H4 (cell line): ENCODE data around the gene DSCAML1. TPM values are rescaled to one million over a fixed set of nuclear protein-coding genes. Genes with fewer than 3 reads are reported as not detected.

Experiments used
- DNase-seq: peaks from one replicate; pipeline ENCODE4 v3.0.0-alpha.2; 2015; ENCODE audit warnings: low spot score
- total RNA-seq: library from RNA; depleted of rRNA; stranded (reverse); fragments of >200 nt; shearing (Covaris generic); gene quantifications from 2 replicates; pipeline ENCODE4 v1.2.3, GENCODE V29; 2014

The DSCAML1 gene
- total RNA-seq, 1 experiment from 2014 or later, result not detected

DNA sequence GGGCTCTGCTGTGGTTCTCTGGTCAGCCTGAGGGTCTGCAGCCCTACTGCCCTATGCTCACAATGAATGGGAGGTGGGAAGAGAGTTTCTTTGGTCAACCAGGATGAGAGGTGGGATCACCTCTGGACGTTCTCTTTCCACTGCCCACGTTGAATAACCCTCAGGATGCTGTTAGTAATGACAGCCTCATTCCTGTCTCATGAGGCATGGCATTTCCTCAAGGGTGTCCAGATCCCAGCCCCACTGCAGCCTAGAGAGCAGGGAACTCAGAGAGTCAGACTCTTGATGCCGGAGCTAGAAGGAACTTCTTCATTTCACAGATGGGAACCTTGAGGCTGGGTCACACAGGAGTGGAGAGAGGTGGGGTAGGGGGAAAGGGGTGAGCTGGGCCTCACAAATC is 273.3 kb downstream of the DSCAML1 start:
- no peak for DNase-seq

DNA sequence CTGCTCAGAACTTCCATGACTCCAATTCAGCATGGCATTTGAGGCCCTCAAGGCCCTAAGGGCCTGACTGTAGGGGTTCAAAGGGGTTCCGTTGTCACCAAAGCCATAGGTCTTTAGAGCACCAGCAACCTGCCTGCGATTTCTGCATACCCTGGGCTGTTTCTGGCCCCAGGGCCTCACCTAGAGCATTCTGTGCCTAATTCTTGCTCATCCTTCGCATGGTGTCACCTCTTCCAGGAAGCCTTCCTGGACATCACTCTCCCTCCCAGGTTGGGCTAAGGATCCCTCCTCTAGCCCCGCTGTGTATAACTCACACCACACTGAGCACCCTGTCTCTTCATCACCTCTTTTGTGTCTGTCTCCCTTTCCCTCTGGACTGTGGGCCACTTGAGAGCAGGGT is 275.0 kb downstream of the DSCAML1 start:
- no peak for DNase-seq

DNA sequence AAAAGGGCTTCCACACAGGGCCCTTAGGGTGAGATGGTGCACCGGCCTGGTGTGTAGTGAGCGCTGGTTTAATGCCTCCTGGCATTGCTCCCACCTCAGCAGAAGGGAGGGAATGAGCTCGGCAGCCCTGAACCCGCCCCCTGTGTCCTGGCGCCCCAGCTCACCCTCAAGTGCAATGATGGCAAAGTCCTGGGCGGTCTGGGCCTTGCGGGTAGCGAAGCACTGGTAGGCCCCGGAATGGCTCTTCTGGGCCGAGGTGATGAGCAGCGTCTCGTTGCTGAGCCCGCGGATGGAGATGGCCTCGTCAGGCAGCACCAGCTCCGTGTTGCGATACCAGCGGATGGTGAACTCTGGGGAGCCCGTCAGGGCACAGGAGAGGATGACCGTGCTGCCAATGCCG is 276.1 kb downstream of the DSCAML1 start:
- no peak for DNase-seq

DNA sequence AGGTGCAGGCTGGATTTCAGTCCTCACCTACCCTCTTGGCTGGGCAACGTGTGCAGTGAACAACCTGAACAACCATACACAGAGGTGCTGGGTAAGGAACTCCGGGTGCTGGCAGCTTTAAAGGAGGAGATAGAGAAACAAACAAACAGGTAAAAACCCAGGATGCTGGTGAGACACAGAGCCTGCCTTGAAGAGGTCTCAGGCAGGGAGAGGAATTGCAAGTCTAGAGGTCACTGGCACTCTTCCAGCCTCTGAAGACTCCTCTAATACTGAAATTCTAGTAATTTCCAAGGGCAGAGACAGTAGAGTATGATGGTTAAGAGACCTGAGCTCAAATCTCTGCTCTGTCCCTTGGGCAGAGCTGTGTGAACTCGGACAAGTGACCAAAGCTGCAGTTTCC is 276.8 kb downstream of the DSCAML1 start:
- no peak for DNase-seq

DNA sequence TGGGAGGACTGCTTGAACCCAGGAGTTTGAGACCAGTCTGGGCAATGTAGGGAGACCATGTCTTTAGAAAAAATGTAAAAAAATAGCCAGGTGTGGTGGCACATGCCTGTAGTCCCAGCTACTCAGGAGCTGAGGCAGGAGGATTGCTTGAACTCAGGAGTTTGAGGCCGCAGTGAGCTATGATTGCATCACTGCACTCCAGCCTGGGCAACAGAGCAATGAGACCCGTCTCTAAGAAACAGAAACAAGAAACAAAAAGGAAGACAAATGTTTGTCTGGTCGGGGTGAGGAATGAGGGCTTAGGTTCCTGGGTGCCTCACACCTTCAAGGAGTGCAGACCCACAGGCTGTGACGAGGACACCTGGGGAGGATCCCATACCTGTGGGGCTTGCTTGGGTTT is 277.4 kb downstream of the DSCAML1 start:
- no peak for DNase-seq

DNA sequence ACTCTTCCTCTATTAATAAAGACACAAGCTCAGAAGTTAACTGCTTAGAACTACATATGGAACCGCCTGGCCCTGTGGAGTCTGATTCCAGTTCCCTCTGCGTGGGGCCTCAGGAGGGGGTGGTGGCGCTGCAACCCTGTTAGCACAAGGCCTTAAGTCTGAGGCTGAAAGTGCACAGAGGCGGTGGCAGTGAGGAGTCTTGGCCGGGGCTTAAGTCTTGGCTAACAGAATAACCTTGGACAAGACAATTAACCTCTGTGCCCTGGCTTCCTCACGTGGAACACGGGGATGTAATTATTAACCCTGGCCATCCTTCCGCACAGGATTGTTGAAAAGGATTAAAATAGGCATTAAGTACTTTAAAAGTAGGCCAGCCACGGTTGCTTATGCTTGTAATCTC is 277.8 kb downstream of the DSCAML1 start:
- no peak for DNase-seq

DNA sequence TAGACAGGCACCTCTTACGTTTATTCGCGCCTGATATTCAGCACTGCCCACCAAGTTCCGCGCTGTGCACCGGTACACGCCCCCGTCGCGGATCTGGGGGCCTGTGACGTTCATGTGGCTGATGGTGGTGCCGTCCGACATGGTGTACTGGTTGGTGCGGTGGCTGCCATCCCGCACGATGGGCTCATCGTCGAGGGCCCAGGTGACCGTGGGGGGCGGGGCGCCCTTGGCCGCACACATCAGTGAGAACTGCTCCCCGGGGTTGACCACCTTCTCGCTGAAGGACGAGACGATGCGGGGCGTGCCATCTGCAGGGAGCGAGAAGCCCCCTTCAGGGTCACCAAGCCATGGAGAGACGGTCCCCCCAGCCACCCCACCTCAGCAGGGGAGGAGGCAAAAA is 278.6 kb downstream of the DSCAML1 start:
- no peak for DNase-seq

DNA sequence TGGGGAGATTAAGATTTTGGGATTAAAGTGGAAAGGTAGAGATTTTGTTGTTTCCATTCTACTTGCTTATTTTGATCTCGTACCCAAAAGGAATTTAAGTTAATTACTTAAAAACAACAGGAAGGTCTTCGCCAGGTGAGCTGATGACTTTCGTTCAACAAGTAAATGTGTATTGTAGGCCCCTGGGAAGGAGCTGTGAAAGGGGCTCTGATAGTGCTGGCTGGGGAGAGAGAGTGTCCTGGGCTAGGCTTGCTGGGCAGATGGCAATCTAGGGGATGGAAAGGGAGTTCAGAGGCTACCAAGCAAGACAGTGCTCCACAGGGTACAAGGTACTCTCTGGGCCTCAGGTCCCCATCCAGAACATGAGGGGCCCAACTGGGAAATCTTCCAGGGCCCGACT is 279.9 kb downstream of the DSCAML1 start:
- no peak for DNase-seq

DNA sequence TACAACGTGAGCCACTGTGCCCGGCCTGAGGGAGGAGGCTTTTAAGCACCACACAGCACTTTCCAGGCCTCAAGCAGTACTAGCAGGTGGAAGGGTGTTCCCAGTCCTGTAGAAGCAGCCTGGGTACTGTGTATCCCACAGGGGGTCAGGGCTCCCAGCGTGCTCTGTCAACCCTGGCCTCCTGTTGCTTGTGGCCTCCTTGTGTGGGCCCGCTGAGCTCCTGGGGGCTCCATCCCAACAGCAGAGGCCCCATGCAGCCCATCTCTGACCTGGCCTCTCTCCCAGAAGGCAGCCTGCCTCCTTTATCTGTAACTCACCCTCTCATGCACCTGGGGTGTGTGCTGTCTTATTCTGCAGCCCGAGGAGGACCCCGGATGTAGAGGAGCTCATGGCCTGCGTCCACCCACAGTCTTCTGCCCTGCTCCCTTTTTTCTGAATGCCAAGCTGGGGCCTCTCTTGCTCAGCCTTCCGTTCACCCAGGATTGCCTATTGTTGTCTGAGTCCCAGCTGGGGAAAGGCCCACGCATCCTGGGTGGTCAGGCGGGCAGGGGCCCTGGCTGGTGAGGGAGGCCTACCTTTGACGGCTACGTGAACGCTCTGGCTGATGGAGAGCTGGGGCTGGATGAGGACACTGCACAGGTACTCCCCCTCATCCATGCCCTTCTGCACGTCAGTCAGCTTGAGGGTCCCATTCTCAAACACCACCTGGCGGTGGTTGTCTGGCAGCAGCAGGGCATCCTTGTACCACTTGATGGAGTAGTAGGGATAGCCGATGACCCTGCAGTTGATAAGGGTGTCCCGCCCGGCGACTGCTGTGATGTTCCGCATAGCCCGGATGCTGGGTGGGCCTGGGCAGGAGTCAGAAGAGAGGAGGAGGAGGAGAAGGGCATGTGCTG is 280.9 kb downstream of the DSCAML1 start:
- DNase-seq, result no peak

DNA sequence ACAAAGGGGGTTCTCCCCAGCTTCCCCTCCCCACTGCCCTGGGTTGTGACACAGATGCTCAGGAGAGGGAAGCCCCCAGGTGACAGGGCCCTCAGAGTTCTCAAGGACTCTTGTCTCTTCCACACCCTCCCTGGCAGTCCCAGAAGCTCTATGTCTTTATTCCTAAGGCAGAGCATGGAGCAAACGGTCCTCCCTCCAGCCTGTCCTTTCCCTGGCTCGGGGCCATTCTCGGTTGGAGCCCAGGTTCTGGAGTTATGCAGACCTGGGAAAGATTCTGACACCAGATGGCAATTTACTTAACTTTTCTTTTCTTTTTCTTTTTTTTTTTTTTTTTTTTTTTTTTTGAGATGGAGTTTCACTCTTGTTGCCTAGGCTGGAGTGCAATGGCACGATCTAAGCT is 282.8 kb downstream of the DSCAML1 start:
- no peak for DNase-seq

DNA sequence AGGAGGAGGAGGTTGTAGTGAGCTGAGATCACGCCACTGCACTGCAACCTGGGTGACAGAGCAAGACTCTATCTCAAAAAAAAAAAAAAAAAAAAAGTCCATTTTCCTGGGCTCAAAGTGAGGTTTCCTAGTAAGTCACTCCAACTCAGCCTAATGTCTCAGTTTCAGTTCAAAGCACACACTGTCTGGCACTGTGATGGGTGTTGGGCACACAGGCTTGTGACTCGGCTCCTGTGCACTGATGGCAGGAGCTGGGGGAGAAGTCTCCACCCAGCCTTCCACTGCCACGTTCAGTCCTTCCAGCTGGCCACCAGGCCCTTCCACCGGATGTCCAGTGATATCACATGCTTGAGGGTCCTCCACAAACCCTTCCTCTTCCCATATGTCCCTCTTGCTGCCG is 283.4 kb downstream of the DSCAML1 start:
- DNase-seq, result no peak

DNA sequence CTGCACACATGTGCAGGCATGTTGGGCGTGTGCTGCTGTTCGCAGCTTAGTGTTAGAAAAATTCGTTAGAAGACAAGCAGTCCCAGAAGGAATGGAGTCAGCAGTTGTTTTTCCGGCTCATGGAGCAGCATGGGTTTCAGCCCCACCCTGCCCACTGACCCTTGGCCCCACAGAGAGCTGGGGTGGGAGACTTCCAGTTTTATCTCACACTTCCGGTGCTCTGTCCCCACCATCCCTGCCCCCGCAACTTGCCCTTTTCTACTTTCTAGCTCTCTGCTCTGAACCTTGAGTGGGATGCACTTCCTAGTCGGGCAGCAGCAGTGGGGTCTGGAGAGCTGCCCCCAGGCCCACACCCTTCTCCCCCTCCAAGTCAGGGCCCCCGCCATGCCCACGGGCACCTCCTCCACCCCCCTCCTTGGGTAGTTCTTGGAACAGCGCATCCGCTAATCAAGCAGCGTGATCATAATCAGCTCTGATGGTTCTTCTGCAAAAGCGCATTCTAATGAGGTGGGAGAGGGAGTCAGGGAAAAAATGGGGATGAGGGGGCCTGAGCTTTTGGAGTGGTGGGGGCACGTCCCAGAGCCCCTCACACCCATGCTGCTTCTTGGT is 285.0 kb downstream of the DSCAML1 start:
- DNase-seq, result no peak

DNA sequence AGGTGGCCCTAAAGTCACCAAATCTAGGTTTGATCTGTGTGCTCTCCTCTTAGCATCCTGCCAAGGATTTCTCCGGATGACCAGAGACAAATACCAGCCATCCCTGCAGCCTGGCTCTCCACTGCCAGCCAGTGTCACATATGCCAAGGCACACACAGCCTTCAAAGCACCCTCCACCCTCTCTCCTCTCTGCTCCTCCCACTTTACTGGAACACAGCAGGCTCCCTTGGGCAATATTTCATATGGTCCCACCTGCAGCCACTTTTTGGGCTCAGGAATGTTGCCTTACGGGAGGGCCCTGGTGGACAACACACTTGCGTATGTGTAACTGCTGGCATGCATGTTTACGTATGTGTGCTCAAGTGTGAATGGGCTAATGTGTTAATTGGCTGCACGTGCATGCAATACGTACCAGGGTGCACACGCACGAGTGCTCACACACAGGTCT is 285.5 kb downstream of the DSCAML1 start:
- DNase-seq, result no peak

DNA sequence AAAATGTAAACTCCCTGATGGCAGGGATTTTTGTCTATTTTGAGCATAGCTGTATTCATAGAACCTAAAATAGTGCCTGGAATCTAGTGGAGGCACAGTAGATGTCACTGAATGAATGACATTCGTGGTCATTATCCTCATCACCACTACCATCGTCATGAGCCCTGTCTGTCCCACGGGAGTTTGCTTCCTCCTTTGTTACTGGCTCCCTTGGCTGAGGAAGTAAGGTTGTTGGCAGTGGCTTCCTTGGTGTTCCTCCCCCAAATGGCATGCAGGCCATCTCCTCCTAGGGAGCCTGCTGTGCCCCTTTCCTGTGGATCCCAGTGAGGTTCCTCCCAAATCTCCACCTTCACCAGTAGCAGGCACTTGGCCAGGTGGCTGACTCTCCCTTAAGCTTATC is 286.4 kb downstream of the DSCAML1 start:
- no peak for DNase-seq

DNA sequence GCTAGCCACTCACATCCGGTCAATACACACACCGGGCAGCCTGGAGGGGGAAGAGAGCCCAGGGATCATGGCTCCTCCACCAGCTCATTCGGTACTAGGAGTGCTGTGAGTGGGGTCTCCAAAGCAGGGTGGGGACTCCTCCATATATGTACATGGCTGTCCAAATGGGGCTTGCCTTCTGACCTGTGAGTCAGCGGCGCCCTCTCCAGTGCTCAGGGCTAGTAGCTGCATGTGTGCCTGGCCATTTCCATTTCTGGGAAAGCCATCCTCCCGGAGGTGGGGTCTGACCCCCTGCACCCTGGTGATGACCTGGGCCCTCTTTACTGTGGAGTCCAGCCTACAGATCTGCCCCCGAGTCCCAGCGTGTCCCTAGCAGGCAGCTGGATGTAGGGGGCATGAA is 287.5 kb downstream of the DSCAML1 start:
- DNase-seq, result no peak

DNA sequence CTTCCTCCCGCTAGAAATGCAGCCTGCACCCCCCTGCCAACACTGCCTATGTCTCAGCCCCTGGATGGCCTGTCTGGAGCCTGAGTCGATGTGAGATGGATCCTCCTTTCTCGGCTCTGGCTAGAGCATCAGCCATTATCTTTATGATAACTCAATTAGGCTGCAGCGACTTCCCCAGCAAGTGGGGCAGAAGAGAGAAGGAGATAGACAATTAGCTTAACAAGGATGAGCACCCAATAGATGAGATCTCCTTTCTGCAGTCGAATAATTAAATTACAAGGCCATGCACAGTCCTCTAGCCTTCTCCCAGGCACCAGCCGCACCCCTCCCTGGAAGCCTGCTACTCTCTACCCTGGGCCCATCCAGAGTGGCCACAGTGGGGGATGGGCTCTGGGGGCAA is 290.0 kb downstream of the DSCAML1 start:
- DNase-seq, result no peak

DNA sequence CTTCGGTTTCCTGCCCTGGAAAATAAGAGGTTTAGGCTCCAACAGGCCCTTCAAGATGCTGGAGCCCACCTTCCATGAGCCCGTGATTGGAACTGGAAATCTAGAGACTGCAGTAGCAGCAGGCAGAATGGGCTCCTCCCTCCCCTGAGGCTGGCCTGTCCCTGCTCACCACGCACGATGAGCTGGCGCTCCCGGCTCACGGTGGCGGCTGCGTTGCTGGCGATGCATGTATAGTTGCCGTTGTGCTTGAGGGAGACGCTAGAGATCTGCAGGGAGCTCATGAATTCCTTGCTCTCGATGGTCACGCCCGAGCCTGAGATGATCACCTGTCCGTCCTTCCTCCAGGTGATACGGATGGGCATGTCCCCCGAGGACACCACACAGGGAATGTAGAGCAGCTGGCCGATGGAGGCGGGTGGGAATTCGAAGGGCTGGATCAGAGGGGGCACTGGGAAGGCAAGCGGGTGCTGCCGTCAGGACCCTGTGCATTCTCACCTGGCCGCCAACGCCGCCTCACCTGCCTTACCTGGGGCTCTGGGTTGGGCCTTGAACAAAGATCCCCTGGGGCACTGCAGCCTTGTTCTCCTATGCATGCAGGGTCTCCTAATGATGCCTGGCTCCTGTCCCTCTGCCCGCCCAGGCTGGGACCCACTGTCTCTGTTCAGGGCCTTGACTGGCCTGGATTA is 291.6 kb downstream of the DSCAML1 start:
- no peak for DNase-seq

DNA sequence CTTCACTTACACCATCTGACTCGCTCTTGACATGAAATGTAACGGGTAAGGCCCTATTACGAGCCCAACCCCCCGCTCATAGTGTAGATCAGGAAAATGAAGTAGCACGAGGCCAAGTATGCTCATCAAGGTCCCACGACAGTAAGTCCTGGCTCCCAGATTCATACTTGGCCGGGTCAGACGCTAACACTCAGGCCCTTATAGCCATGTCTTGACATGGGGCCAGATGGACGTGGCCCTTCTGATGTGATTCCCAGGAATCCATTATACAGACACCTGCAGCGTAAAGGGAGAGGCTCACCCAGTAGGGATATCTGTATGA is 294.3 kb downstream of the DSCAML1 start:
- no peak for DNase-seq

DNA sequence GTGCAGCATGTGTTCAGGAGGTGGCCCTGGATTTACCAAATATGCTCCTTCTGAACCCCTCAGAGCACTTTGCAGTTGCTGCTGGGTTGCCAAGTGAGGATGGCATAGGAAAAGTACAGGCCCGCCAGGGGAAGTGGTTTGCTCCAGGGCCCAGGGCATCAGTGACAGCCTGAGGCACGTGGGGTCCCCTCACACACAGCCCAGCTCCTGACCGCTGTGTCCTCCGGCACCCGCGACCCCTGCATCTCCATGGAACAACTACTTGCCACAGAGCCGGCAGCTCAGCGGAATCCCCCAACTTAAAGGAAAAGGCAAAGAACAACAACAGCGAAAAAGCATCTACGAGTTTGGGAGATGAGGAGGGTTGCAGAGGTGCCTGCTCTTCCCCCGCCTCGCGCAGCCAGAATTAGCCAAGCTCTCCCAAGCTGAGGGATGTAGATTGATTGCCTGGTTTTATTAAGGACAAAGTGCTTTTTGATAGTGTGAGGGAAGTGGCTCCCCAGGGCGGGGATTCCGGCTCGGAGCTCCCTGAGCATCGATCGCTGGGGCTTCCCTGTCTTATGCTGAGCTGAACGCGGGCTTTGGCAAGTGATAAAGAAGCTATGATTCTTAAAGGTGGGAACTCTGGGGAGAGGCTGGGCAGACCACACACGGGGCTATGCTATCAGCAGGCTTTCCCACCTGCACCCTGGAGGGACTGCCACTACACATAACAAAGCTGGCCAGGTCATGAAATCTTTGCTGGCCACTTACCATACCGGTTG is 294.8 kb downstream of the DSCAML1 start:
- DNase-seq, result no peak

DNA sequence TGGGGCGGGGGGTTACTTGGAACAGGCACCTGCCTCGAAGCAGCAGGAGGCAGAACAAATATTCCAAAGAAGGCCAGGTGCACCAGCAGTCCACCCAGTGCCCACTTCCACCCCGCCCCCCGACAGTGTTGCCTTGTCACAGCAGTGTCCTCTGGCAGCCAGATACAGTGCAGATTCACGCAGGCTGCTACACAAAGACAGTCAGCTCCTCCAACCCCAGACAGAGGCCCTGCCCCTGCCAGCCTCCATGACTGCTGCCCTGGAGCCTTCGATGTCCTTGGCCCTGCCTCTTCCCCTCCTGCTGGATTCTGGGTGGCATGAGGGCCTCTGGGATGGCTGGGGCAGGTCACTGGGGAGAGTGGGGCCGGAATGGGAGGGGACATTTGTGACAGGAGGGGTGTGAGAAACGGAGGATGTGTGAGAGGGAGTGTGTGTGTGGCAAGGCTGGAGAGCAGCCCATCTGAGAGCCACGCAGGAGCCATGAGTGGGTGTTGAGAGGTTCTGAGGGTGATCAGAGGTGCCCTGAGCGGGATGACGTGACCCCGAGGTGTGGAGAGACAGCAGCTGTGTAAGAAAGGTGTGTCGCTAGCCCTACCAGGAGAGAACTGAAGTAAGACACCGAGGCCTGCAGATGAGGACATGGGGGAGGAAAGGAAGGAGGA is 295.6 kb downstream of the DSCAML1 start:
- no peak for DNase-seq

DNA sequence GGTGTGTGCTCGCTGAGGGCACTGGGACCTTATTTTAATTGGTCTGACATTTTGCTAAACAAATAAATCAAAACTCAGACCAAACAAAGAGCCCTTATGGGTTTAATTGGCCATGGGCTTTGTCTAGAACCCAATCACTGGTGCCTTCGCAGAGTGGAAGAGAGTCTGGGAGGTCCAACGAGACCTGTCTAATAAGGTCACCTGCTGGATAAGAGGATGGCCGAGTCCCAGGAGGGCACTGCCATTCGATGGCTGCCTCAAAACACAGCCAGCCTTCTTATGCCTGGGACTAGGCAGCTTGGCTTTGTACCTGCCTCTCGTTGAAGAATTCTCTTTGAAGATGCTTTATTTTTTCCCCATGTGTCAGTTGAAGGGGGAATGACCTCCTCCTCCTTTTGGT is 298.2 kb downstream of the DSCAML1 start:
- no peak for DNase-seq
